ENCODE data around the gene COPB1. TPM values are rescaled to one million over a fixed set of nuclear protein-coding genes. Genes with fewer than 3 reads are reported as not detected.

Gene COPB1
- polyA plus RNA-seq, 1 donor from 2014 or later = 157 TPM

Small RNA genes within 50 kb of the gene (small RNA-seq; reads per million reads assigned to genes)
- gene RNU7-49P = 0 reads per million in 3 experiments

Other genes starting within 250 kb of the COPB1 start
- 47.3 and 49.4 TPM in 2 replicates for gene RRAS2, start 140.6 kb downstream of the COPB1 start, polyA plus RNA-seq
- gene PSMA1, start 20.6 kb upstream of the COPB1 start, polyA plus RNA-seq = 283 and 322 TPM in 2 replicates
- 13.1 and 13.8 TPM in 2 replicates for gene PDE3B, start 144.0 kb upstream of the COPB1 start, polyA plus RNA-seq

Measured in neural cell (in vitro differentiated cells).